OCI-LY3 (cell line): ENCODE results near the gene NTNG1.
A peak's percentile ranks its signal among the peaks of the same experiment; 100 is the strongest.

Experiments used
- H2AFZ ChIP-seq: fragments of 200-600, 300-600 bp; shearing (Covaris generic); 2 replicates; pipeline ENCODE4 v1.6.0; 2014; ENCODE audit warnings: antibody characterized with exemption, low read depth, low read length
- H3K27ac ChIP-seq: fragments of 200-600, 300-600 bp; sonication (generic); 2 replicates; pipeline ENCODE4 v1.5.1; 2014; ENCODE audit warnings: mild to moderate bottlenecking, low read length, moderate library complexity, mixed read lengths
- H3K27me3 ChIP-seq: fragments of 200-600, 300-600 bp; sonication (generic); 2 replicates; pipeline ENCODE4 v1.6.1; 2014; ENCODE audit warnings: low read depth, low read length, mixed read lengths
- H3K36me3 ChIP-seq: fragments of 200-600, 300-600 bp; sonication (generic); replicated peaks from 2 replicates; pipeline ENCODE3; 2014; ENCODE audit warnings: low read depth, low read length, mixed read lengths
- H3K4me1 ChIP-seq: fragments of 300-600, 200-600 bp; sonication (generic); 2 replicates; pipeline ENCODE4 v1.6.1; 2014; ENCODE audit warnings: low read length, mixed read lengths
- H3K4me2 ChIP-seq: fragments of 200-600, 300-600 bp; sonication (generic); 2 replicates; pipeline ENCODE4 v1.6.1; 2014; ENCODE audit warnings: low read length, mixed read lengths
- H3K4me3 ChIP-seq: fragments of 300-600, 200-600 bp; sonication (generic); 2 replicates; pipeline ENCODE4 v1.5.1; 2014; ENCODE audit warnings: antibody characterized with exemption, mild to moderate bottlenecking, low read length, moderate library complexity
- H3K79me2 ChIP-seq: fragments of 300-600, 200-600 bp; shearing (Covaris generic); 2 replicates; pipeline ENCODE4 v1.6.1; 2014; ENCODE audit warnings: mild to moderate bottlenecking, low read length, mixed read lengths
- H3K9ac ChIP-seq: fragments of 300-600, 200-600 bp; shearing (Covaris generic); 2 replicates; pipeline ENCODE4 v1.6.0; 2014; ENCODE audit warnings: mild to moderate bottlenecking, low read length, moderate library complexity
- H3K9me3 ChIP-seq: fragments of 200-600, 300-600 bp; shearing (Covaris generic); 2 replicates; pipeline ENCODE4 v1.6.1; 2014; ENCODE audit warnings: low read length, mixed read lengths; ENCODE audit not compliant: insufficient read depth
- H4K20me1 ChIP-seq: fragments of 200-600, 300-600 bp; sonication (generic); 2 replicates; pipeline ENCODE4 v1.6.1; 2016; ENCODE audit warnings: low read length, mixed read lengths; ENCODE audit not compliant: insufficient read depth
- CTCF ChIP-seq: fragments of 200-600, 300-600 bp; sonication (generic); IDR thresholded peaks from 2 replicates; pipeline ENCODE4 v1.5.1; 2014; ENCODE audit warnings: antibody characterized with exemption, low read length, low read depth
- EZH2phosphoT487 ChIP-seq: fragments of 200-600 bp; shearing (Covaris generic); IDR thresholded peaks from 2 replicates; pipeline ENCODE4 v1.6.1; 2018; ENCODE audit warnings: antibody characterized with exemption, mixed run types, low read depth

The NTNG1 gene

GRCh38 chr1:107138767-107139445, 1.9 kb upstream of the NTNG1 start:
- no peak overlapping the region for H3K4me3 ChIP-seq
- H3K79me2 ChIP-seq: peaks cover 14% of the 10 kb centered on the region
- H4K20me1 ChIP-seq: no peaks in the 10 kb centered on the region
- TF ChIP-seq CTCF (no peak), EZH2phosphoT487 (no peak)
- no peak overlapping the region for H3K9ac ChIP-seq
- H3K9me3 ChIP-seq: no peaks in the 10 kb centered on the region
- H3K27ac ChIP-seq: no peak overlapping the region
- H3K4me1 ChIP-seq: peaks cover 37% of the 10 kb centered on the region
- H2AFZ ChIP-seq: no peak overlapping the region
- H3K27me3 ChIP-seq: no peaks in the 10 kb centered on the region
- peak overlapping the region; percentile 67; the same call in 1 of the 2 replicates for H3K4me2 ChIP-seq
- no peaks in the 10 kb centered on the region for H3K36me3 ChIP-seq

- peaks cover 5% of the 10 kb centered on the region; the same call in 1 of the 2 replicates for H4K20me1 ChIP-seq
- H3K4me3 ChIP-seq: peak overlapping the region; percentile 92
- H3K27me3 ChIP-seq: no peaks in the 10 kb centered on the region
- peaks cover 29% of the 10 kb centered on the region for H3K4me1 ChIP-seq
- peak overlapping the region; percentile 81 for H3K9ac ChIP-seq
- peak overlapping the region; percentile 71 for H3K27ac ChIP-seq
- H3K36me3 ChIP-seq: no peaks in the 10 kb centered on the region
- H3K79me2 ChIP-seq: peaks cover 24% of the 10 kb centered on the region
- H3K9me3 ChIP-seq: no peaks in the 10 kb centered on the region
- TF ChIP-seq CTCF: no peak
- no peak for TF ChIP-seq EZH2phosphoT487
- peak overlapping the region; percentile 67 for H3K4me2 ChIP-seq
- H2AFZ ChIP-seq: peak overlapping the region; percentile 26; the same call in 1 of the 2 replicates
Measured at GRCh38 chr1:107139833-107140702, 771 bp upstream of the NTNG1 start.

- Histone ChIP-seq H3K36me3 (no peaks in the 10 kb centered on the region), H3K4me1 (peaks cover 33% of the 10 kb centered on the region), H2AFZ (no peak overlapping the region), H3K9ac (peak overlapping the region; percentile 81), H3K79me2 (peaks cover 34% of the 10 kb centered on the region), H4K20me1 (peaks cover 13% of the 10 kb centered on the region; the same call in 1 of the 2 replicates), H3K27ac (peak overlapping the region; percentile 69), H3K9me3 (no peaks in the 10 kb centered on the region), H3K27me3 (no peaks in the 10 kb centered on the region), H3K4me2 (peak overlapping the region; percentile 76), H3K4me3 (peak overlapping the region; percentile 92)
- TF ChIP-seq CTCF (no peak), EZH2phosphoT487 (no peak)
Measured at GRCh38 chr1:107141491-107142126, 770 bp downstream of the NTNG1 start.
